Left ventricle myocardium inferior (tissue), 1 donor: Measurements from ENCODE around the gene XRCC4. TPM values are rescaled to one million over a fixed set of nuclear protein-coding genes. Genes with fewer than 3 reads are reported as not detected.

Experiments
- DNase-seq: peaks from one replicate; pipeline ENCODE4 v3.0.0-alpha.2; 2020
- H3K27ac ChIP-seq: fragments of 200-600 bp; replicated peaks from 2 replicates; pipeline ENCODE4 v1.8.0; 2021
- H3K27me3 ChIP-seq: fragments of 200-600 bp; 2 replicates; pipeline ENCODE4 v1.8.0; 2021; ENCODE audit warnings: low read depth
- H3K36me3 ChIP-seq: fragments of 200-600 bp; 2 replicates; pipeline ENCODE4 v1.8.0; 2021
- H3K4me1 ChIP-seq: fragments of 200-600 bp; 2 replicates; pipeline ENCODE4 v1.8.0; 2021
- H3K4me3 ChIP-seq: fragments of 200-600 bp; 2 replicates; pipeline ENCODE4 v1.8.0; 2021; ENCODE audit warnings: mild to moderate bottlenecking, moderate library complexity
- H3K9me3 ChIP-seq: fragments of 200-600 bp; replicated peaks from 2 replicates; pipeline ENCODE4 v1.8.0; 2021
- CTCF ChIP-seq: fragments of 200-600 bp; IDR thresholded peaks from 2 replicates; pipeline ENCODE4 v1.8.0; 2021; ENCODE audit warnings: antibody characterized with exemption, mild to moderate bottlenecking, borderline replicate concordance
- intact Hi-C: fragments of 100-400 bp; cut with micrococcal nuclease; formaldehyde crosslinking; loops from one replicate; pipeline ENCODE4 v1.11.0; 2022
- total RNA-seq: library from RNA; stranded (reverse); fragmentation: NEBNext Ultra II Directional; extraction: Animal tissue kit (Norgen Biotek cat#: 25700); gene quantifications from one replicate; pipeline ENCODE4 v1.2.1, GENCODE V29; 2021
- donor health status: DM: no; HTN: yes; CAD: no; lungs with severe emphysema.

The XRCC4 gene
- total RNA-seq, 1 donor from 2014 or later, result 5.2 TPM

GRCh38 chr5:83167538-83167937 is 90.2 kb downstream of the XRCC4 start:
- H3K27me3 ChIP-seq, result no peaks in the 10 kb centered on the region

GRCh38 chr5:83169571-83170337 is 92.4 kb downstream of the XRCC4 start:
- no peaks in the 10 kb centered on the region for H3K27me3 ChIP-seq
- no peak overlapping the region for H3K27ac ChIP-seq
- H3K9me3 ChIP-seq, result no peaks in the 10 kb centered on the region
- TF ChIP-seq CTCF, result no peak
- no peak overlapping the region for H3K4me3 ChIP-seq
- no peaks in the 10 kb centered on the region for H3K36me3 ChIP-seq
- DNase-seq, result no peak
- H3K4me1 ChIP-seq, result peaks cover 5% of the 10 kb centered on the region
- intact Hi-C loops, result no loop called here

More at GRCh38 chr5:83167538-83167937, 90.2 kb downstream of the XRCC4 start:
- no peak overlapping the region for H3K4me3 ChIP-seq
- no peak overlapping the region for H3K27ac ChIP-seq
- intact Hi-C loops, result no loop called here
- H3K36me3 ChIP-seq, result no peaks in the 10 kb centered on the region
- no peak for TF ChIP-seq CTCF
- no peaks in the 10 kb centered on the region for H3K9me3 ChIP-seq
- DNase-seq, result no peak
- H3K4me1 ChIP-seq, result peaks cover 1% of the 10 kb centered on the region

GRCh38 chr5:83172011-83172410 is 94.7 kb downstream of the XRCC4 start:
- TF ChIP-seq CTCF, result no peak
- no peaks in the 10 kb centered on the region for H3K9me3 ChIP-seq
- H3K27me3 ChIP-seq, result no peaks in the 10 kb centered on the region
- intact Hi-C loops, result no loop called here
- no peaks in the 10 kb centered on the region for H3K36me3 ChIP-seq
- H3K4me1 ChIP-seq, result peaks cover 5% of the 10 kb centered on the region
- no peak overlapping the region for H3K4me3 ChIP-seq
- no peak overlapping the region for H3K27ac ChIP-seq
- no peak for DNase-seq

- Histone ChIP-seq H3K4me1 (peaks cover 5% of the 10 kb centered on the region), H3K36me3 (no peaks in the 10 kb centered on the region), H3K9me3 (no peaks in the 10 kb centered on the region), H3K4me3 (no peak overlapping the region), H3K27ac (no peak overlapping the region), H3K27me3 (no peaks in the 10 kb centered on the region)
- intact Hi-C loops, result no loop called here
- TF ChIP-seq CTCF, result no peak
- no peak for DNase-seq
Measured at GRCh38 chr5:83172655-83173054, 95.3 kb downstream of the XRCC4 start.

- TF ChIP-seq CTCF, result no peak
Measured at GRCh38 chr5:83173826-83174225, 96.5 kb downstream of the XRCC4 start.

More at GRCh38 chr5:83173826-83174225, 96.5 kb downstream of the XRCC4 start:
- Histone ChIP-seq H3K27ac (no peak overlapping the region), H3K36me3 (no peaks in the 10 kb centered on the region), H3K27me3 (no peaks in the 10 kb centered on the region), H3K9me3 (no peaks in the 10 kb centered on the region), H3K4me1 (peaks cover 5% of the 10 kb centered on the region), H3K4me3 (no peak overlapping the region)
- intact Hi-C loops, result no loop called here
- DNase-seq, result no peak
